H1 (cell line): Measurements from ENCODE around the gene SLC35D2. TPM values are rescaled to one million over a fixed set of nuclear protein-coding genes. Genes with fewer than 3 reads are reported as not detected.

Source experiments
- CTCF ChIA-PET: fragments of 300-600 bp; sonication (Branson Sonifier 250); formaldehyde crosslinking; loops from one replicate; lab custom pipeline; 2021; ENCODE audit not compliant: partially characterized antibody; lab: Charles Lee
- POLR2A ChIA-PET: fragments of 300-600 bp; sonication (Branson Sonifier 250); formaldehyde crosslinking; loops from one replicate; lab custom pipeline; 2021; ENCODE audit warnings: inconsistent platforms; ENCODE audit not compliant: partially characterized antibody; lab: Charles Lee
- DNase-seq, 2 experiments: peaks; one replicate each; pipeline versions ENCODE4 v3.0.0 to v3.0.0-alpha.2; 2010 to 2022; ENCODE audit warnings: low spot score in 2 of 2, low read depth in 1 of 2, mixed read lengths in 1 of 2
- FAIRE-seq: peaks from 2 replicates; lab custom pipeline; 2011; peaks lifted over from hg19 to GRCh38; lab: Jason Lieb, UNC
- H2AFZ ChIP-seq: 2 replicates; pipeline ENCODE4 v1.8.1; 2012; ENCODE audit warnings: low read length, inconsistent platforms
- H2AK5ac ChIP-seq: 2 replicates; pipeline ENCODE4 v1.6.1; 2013; ENCODE audit warnings: low read depth, low read length
- H2BK120ac ChIP-seq: replicated peaks from 2 replicates; pipeline ENCODE3; 2013; ENCODE audit warnings: low read depth, low read length, inconsistent platforms
- H2BK12ac ChIP-seq: 2 replicates; pipeline ENCODE4 v1.6.1; 2013; ENCODE audit warnings: low read depth, low read length
- H2BK15ac ChIP-seq: 2 replicates; pipeline ENCODE4 v1.6.1; 2013; ENCODE audit warnings: low read length
- H2BK20ac ChIP-seq: 2 replicates; pipeline ENCODE4 v1.6.1; 2013; ENCODE audit warnings: low read length
- H2BK5ac ChIP-seq: 2 replicates; pipeline ENCODE4 v1.6.1; 2013; ENCODE audit warnings: low read depth, low read length
- H3K14ac ChIP-seq: 2 replicates; pipeline ENCODE4 v1.6.1; 2013; ENCODE audit warnings: inconsistent platforms; ENCODE audit not compliant: insufficient read length
- H3K18ac ChIP-seq: 2 replicates; pipeline ENCODE4 v1.6.1; 2013; ENCODE audit warnings: low read length; ENCODE audit errors: extremely low read depth
- H3K23ac ChIP-seq: 2 replicates; pipeline ENCODE4 v1.6.1; 2013; ENCODE audit warnings: inconsistent platforms; ENCODE audit not compliant: insufficient read length
- H3K23me2 ChIP-seq: 2 replicates; pipeline ENCODE4 v1.6.1; 2013; ENCODE audit warnings: low read depth, low read length
- H3K27ac ChIP-seq: 2 replicates; pipeline ENCODE4 v1.6.1; 2011; ENCODE audit warnings: low read depth, low read length, inconsistent platforms
- H3K27me3 ChIP-seq, 4 experiments: replicated peaks in 1 of 4; 1 replicate in 1 of 4; 2 replicates in 3 of 4; pipeline versions ENCODE4 v1.6.1 to v1.8.1; 2011 to 2013; ENCODE audit warnings: low read length in 3 of 4, mild to moderate bottlenecking in 3 of 4, inconsistent platforms in 2 of 4, mixed read lengths in 2 of 4, moderate library complexity in 1 of 4; ENCODE audit not compliant: control insufficient read depth in 3 of 4, insufficient read depth in 3 of 4; ENCODE audit errors: extremely low read depth in 1 of 4
- H3K36me3 ChIP-seq, 4 experiments: 2 replicates each; pipeline versions ENCODE4 v1.6.1 to v1.8.1; 2011 to 2013; ENCODE audit warnings: mild to moderate bottlenecking in 4 of 4, low read length in 3 of 4, moderate library complexity in 2 of 4, control low read depth in 1 of 4, inconsistent platforms in 1 of 4; ENCODE audit not compliant: insufficient read depth in 4 of 4, control insufficient read depth in 2 of 4
- H3K4ac ChIP-seq: replicated peaks from 2 replicates; pipeline ENCODE3; 2013; ENCODE audit warnings: low read length, low read depth, mixed read lengths, inconsistent platforms; ENCODE audit not compliant: insufficient read length
- H3K4me1 ChIP-seq, 4 experiments: replicated peaks in 1 of 4; 1 replicate in 1 of 4; 2 replicates in 3 of 4; pipeline versions ENCODE4 v1.6.1 to v1.8.1; 2011 to 2013; ENCODE audit warnings: low read length in 3 of 4, inconsistent platforms in 2 of 4, mixed read lengths in 1 of 4; ENCODE audit not compliant: insufficient read depth in 4 of 4, control insufficient read depth in 3 of 4
- H3K4me2 ChIP-seq, 2 experiments: 2 replicates each; pipeline versions ENCODE4 v1.6.1 to v1.8.1; 2011 to 2013; ENCODE audit warnings: low read depth in 2 of 2, low read length in 2 of 2, control low read depth in 1 of 2, inconsistent platforms in 1 of 2, mild to moderate bottlenecking in 1 of 2; ENCODE audit not compliant: insufficient read depth in 1 of 2
- H3K4me3 ChIP-seq, 4 experiments: fragments of 200-600, 300-600 bp in 1 of 4; sonication (generic), shearing (Covaris generic), sonication (Bioruptor Twin) in 1 of 4; 2 replicates each; pipeline versions ENCODE4 v1.5.1 to v1.8.1; 2011 to 2016; ENCODE audit warnings: low read length in 4 of 4, low read depth in 3 of 4, control low read depth in 2 of 4, inconsistent platforms in 2 of 4, mild to moderate bottlenecking in 2 of 4, mixed read lengths in 1 of 4, moderate library complexity in 1 of 4; ENCODE audit not compliant: insufficient read depth in 2 of 4; ENCODE audit errors: extremely low read depth in 1 of 4
- H3K56ac ChIP-seq: replicated peaks from 2 replicates; pipeline ENCODE3; 2013; ENCODE audit warnings: low read depth, mild to moderate bottlenecking, mixed read lengths, low read length, inconsistent platforms; ENCODE audit not compliant: insufficient read length
- H3K79me1 ChIP-seq: 2 replicates; pipeline ENCODE4 v1.6.1; 2013; ENCODE audit warnings: low read depth, low read length, control low read depth
- H3K79me2 ChIP-seq, 2 experiments: 2 replicates each; pipeline versions ENCODE4 v1.6.1 to v1.8.1; 2012 to 2013; ENCODE audit warnings: low read length in 2 of 2, mild to moderate bottlenecking in 2 of 2, inconsistent platforms in 1 of 2; ENCODE audit not compliant: insufficient read depth in 2 of 2, control insufficient read depth in 1 of 2
- H3K9ac ChIP-seq, 4 experiments: replicated peaks in 1 of 4; 1 replicate in 1 of 4; 2 replicates in 3 of 4; pipeline versions ENCODE4 v1.6.1 to v1.8.1; 2011 to 2013; ENCODE audit warnings: low read depth in 3 of 4, low read length in 3 of 4, control low read depth in 2 of 4, mild to moderate bottlenecking in 2 of 4, moderate library complexity in 2 of 4, inconsistent platforms in 1 of 4; ENCODE audit errors: extremely low read depth in 1 of 4
- H3K9me3 ChIP-seq, 2 experiments: 2 replicates each; pipeline versions ENCODE4 v1.6.1 to v1.8.1; 2012 to 2013; ENCODE audit warnings: mild to moderate bottlenecking in 2 of 2, moderate library complexity in 2 of 2, control low read depth in 1 of 2, inconsistent platforms in 1 of 2, low read depth in 1 of 2, low read length in 1 of 2, mixed read lengths in 1 of 2; ENCODE audit not compliant: insufficient read depth in 2 of 2
- H4K20me1 ChIP-seq, 2 experiments: replicated peaks in 1 of 2; 2 replicates each; pipeline versions ENCODE3 to v1.8.1; 2011 to 2013; ENCODE audit warnings: inconsistent platforms in 2 of 2, low read length in 2 of 2, mild to moderate bottlenecking in 1 of 2; ENCODE audit not compliant: insufficient read depth in 2 of 2, control insufficient read depth in 1 of 2
- H4K5ac ChIP-seq: 2 replicates; pipeline ENCODE4 v1.6.1; 2013; ENCODE audit warnings: low read length, low read depth, mixed read lengths, inconsistent platforms; ENCODE audit not compliant: insufficient read length
- H4K8ac ChIP-seq: 2 replicates; pipeline ENCODE4 v1.8.0; 2013; ENCODE audit warnings: mild to moderate bottlenecking, moderate library complexity, low read length, inconsistent platforms; ENCODE audit not compliant: insufficient read depth; ENCODE audit errors: extremely low read depth
- H4K91ac ChIP-seq: replicated peaks from 2 replicates; pipeline ENCODE3; 2013; ENCODE audit warnings: low read length, mixed read lengths, inconsistent platforms; ENCODE audit not compliant: insufficient read length
- CHD1 ChIP-seq: IDR thresholded peaks from 2 replicates; pipeline ENCODE4 v1.6.1; 2012; ENCODE audit warnings: low read depth, low read length, improper control_type of control experiment
- CTCF ChIP-seq, 3 experiments: IDR thresholded peaks; 1 replicate in 2 of 3; 2 replicates in 1 of 3; pipeline versions ENCODE4 v1.5.1 to v1.6.1; 2011; ENCODE audit warnings: low read length in 3 of 3, mild to moderate bottlenecking in 3 of 3, inconsistent platforms in 2 of 3, low read depth in 1 of 3, moderate library complexity in 1 of 3; ENCODE audit not compliant: insufficient read depth in 1 of 3; ENCODE audit errors: control extremely low read depth in 1 of 3
- NANOG ChIP-seq: IDR thresholded peaks from 2 replicates; pipeline ENCODE4 v1.6.1; 2011; ENCODE audit warnings: low read length, low read depth, mild to moderate bottlenecking, inconsistent platforms; ENCODE audit not compliant: insufficient read depth, poor library complexity, severe bottlenecking
- SP2 ChIP-seq: IDR thresholded peaks from 2 replicates; pipeline ENCODE4 v1.6.1; 2012; ENCODE audit warnings: mild to moderate bottlenecking, low read length, inconsistent platforms
- TEAD4 ChIP-seq: IDR thresholded peaks from 2 replicates; pipeline ENCODE4 v1.6.1; 2012; ENCODE audit warnings: low read depth, low read length, inconsistent platforms, mixed read lengths
- USF2 ChIP-seq: IDR thresholded peaks from 2 replicates; pipeline ENCODE4 v1.6.1; 2011; ENCODE audit warnings: low read length, improper control_type of control experiment
- WGBS, 2 experiments: shearing (Covaris generic) in 1 of 2; methylation state at CpG; one replicate each; pipeline versions ENCODE4 v1.1.6 to v1.1.7; 2013 to 2015; ENCODE audit warnings: low lambda C conversion rate in 2 of 2, mixed read lengths in 2 of 2, inconsistent platforms in 1 of 2, low coverage in 1 of 2, missing lambda C conversion rate in 1 of 2; ENCODE audit not compliant: insufficient replicate concordance in 2 of 2, insufficient coverage in 1 of 2, insufficient read length in 1 of 2; ENCODE audit errors: extremely low coverage in 1 of 2, missing lambda C conversion rate in 1 of 2; 5-methylcytosine and 5-hydroxymethylcytosine counted together
- polyA plus RNA-seq, 7 experiments: library from polyadenylated mRNA; depleted of rRNA in 3 of 7; stranded (reverse) in 5 of 7; unstranded in 2 of 7; fragments of >200 nt in 5 of 7; fragments of 200-250 nt in 2 of 7; gene quantifications; 1 replicate in 5 of 7; 2 replicates in 1 of 7; 4 replicates in 1 of 7; pipeline versions ENCODE4 v1.2.1 to v1.2.3, GENCODE V29; 2011 to 2013; ENCODE audit warnings: missing spikeins in 2 of 7, mixed read lengths in 2 of 7
- total RNA-seq: library from RNA; stranded (reverse); fragmentation: NEBNext Ultra II Directional; extraction: Animal tissue kit (Norgen Biotek cat#: 25700); gene quantifications from 2 replicates; pipeline ENCODE4 v1.2.1, GENCODE V29; 2021
- TF ChIP-seq, protein P1 (sequence below): IDR thresholded peaks from 2 replicates; pipeline ENCODE4 v1.6.1; 2012; ENCODE audit warnings: low read length, inconsistent platforms

SLC35D2 gene
- total and polyA plus RNA-seq, 2 of the 8 experiments (the other 6 are each of a cell fraction or from before 2014, with no cell fraction given), result 9.6 to 11.5 TPM

DNA sequence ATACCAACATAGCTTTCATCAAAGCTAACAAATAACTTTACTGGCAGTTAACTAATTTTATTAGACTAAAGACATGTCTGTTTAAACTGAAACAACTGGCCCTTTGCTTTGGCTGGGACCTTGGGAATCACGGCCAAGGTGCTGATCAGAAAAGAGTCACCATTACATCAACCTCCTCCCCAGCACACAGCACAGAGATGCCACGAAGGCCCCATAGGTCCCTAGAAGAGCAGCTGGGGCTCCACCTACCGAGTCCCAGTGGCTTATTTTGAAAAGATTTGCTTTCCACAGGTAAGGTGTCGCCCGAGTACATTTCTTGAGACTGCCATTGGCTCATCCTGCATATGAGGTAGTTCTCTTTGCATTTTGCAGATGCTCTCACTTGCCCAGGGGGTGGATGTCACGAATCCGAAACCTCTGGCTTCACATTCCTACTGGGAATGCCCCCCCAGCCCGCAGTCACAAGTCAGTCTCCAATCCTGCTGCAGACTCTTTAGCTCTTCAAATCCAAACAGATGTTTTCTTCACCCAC is 62.7 kb downstream of the SLC35D2 start:
- H3K36me3 ChIP-seq, result no peaks in the 10 kb centered on the region
- ChIA-PET CTCF (interaction anchor here (0.8 to 9.7 kb wide), 9 partner anchors 11 to 348 kb away, joined by 3 to 91 read pairs (median 3); no protein-coding TSS in a partner anchor), POLR2A (no interaction called here)
- no peak overlapping the region for H2BK5ac ChIP-seq
- H4K5ac ChIP-seq, result no peak overlapping the region
- no peaks in the 10 kb centered on the region for H3K9me3 ChIP-seq
- no peak overlapping the region for H2BK120ac ChIP-seq
- H2AK5ac ChIP-seq, result no peak overlapping the region
- H3K27ac ChIP-seq, result no peak overlapping the region
- H3K23me2 ChIP-seq, result no peaks in the 10 kb centered on the region
- no peak overlapping the region for H2BK12ac ChIP-seq
- peak; percentile 53 for TF ChIP-seq TEAD4
- TF ChIP-seq CHD1, result no peak
- no peak for TF ChIP-seq USF2
- TF ChIP-seq NANOG, result no peak
- peak in 1 of 3 experiments; percentile 3; a peak in 1 of 4 replicates for TF ChIP-seq CTCF (IDR thresholded peaks at IDR 0.05; ENCODE audit: control extremely low read depth in 1 of 3, insufficient read depth in 1 of 3, low read depth in 1 of 3, low read length in 3 of 3)
- TF ChIP-seq, protein P1, sequence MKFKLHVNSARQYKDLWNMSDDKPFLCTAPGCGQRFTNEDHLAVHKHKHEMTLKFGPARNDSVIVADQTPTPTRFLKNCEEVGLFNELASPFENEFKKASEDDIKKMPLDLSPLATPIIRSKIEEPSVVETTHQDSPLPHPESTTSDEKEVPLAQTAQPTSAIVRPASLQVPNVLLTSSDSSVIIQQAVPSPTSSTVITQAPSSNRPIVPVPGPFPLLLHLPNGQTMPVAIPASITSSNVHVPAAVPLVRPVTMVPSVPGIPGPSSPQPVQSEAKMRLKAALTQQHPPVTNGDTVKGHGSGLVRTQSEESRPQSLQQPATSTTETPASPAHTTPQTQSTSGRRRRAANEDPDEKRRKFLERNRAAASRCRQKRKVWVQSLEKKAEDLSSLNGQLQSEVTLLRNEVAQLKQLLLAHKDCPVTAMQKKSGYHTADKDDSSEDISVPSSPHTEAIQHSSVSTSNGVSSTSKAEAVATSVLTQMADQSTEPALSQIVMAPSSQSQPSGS, result 0 out of 2 replicates have a peak, but pooled peaks have one; percentile 30
- TF ChIP-seq SP2, result no peak
- H4K20me1 ChIP-seq, result no peaks in the 10 kb centered on the region
- DNase-seq, result no peak
- H3K23ac ChIP-seq, result no peak overlapping the region
- H3K4me3 ChIP-seq, result no peak overlapping the region
- H3K27me3 ChIP-seq, result no peaks in the 10 kb centered on the region
- H2BK20ac ChIP-seq, result no peak overlapping the region
- H3K18ac ChIP-seq, result 0 out of 2 replicates have a peak overlapping the region, but pooled peaks have one; percentile 10
- no peak overlapping the region for H4K91ac ChIP-seq
- no peak overlapping the region for H4K8ac ChIP-seq
- H2BK15ac ChIP-seq, result no peak overlapping the region
- no peaks in the 10 kb centered on the region for H3K79me2 ChIP-seq
- no peaks in the 10 kb centered on the region for H3K79me1 ChIP-seq
- FAIRE-seq, result no peak
- 0 out of 2 replicates have a peak overlapping the region, but pooled peaks have one; percentile 10 for H2AFZ ChIP-seq
- H3K4ac ChIP-seq, result no peak overlapping the region
- H3K4me1 ChIP-seq, result peaks cover 0 to 10% (median 6%) of the 10 kb centered on the region in 4 experiments; a peak in 4 of 7 replicates
- H3K14ac ChIP-seq, result no peak overlapping the region
- no peak overlapping the region for H3K56ac ChIP-seq
- WGBS, 2 experiments, result 72% methylated on average over 8 of the region's 8 CpGs; no CpG with 5 or more reads in 1 of the 2 experiments
- no peak overlapping the region for H3K9ac ChIP-seq
- 0 out of 4 replicates have a peak overlapping the region, but pooled peaks of 1 of the 2 experiments have one; percentile 6 for H3K4me2 ChIP-seq
